IPS-NIHi7 (cell line): ENCODE measurements around the gene LHFPL3.

Experiments
- DNase-seq: peaks from one replicate; pipeline ENCODE4 v3.0.0; 2012; ENCODE audit warnings: mixed read lengths; ENCODE audit errors: extremely low spot score

LHFPL3 gene

DNA sequence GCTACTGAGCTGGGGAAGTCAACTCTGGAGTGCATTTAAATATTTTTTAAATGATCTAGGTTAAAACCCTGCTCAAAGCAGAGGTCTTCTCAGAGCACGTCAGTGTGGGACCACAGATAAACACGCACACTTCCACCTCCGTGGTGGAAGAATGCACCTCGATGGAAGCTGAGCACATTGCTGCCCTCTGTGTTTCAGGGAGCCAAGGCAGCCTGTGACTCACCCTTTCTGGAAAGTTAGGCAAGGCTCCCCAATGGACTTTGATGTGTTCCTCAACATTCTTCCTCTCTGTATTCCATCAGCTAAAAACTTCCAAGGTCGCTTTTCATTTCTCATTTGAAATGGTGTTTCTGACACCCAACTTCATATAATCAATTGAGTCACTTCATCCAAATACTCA is 514.8 kb downstream of the LHFPL3 start:
- no peak for DNase-seq

DNA sequence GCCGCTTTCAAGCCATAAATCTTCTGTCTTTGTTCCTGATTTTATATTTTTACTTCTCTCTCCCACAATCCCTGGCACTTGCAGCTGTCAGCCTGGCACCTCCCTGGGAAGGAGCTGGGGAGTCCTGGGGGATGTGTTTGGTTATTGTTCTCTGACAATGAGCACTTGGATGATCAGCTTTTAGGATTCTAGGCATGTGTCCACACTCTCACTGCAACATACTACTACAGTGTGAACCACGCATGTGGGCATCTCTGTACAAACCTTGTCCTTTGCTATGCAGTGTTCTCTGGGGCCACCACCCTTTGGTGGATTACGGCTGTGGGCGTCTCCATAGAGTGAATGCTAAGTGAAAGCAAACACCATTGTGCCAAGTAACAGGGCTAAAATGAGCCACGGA is 517.2 kb downstream of the LHFPL3 start:
- DNase-seq: no peak

GRCh38 chr7:104846731-104847130 is 518.3 kb downstream of the LHFPL3 start:
- DNase-seq: no peak

DNA sequence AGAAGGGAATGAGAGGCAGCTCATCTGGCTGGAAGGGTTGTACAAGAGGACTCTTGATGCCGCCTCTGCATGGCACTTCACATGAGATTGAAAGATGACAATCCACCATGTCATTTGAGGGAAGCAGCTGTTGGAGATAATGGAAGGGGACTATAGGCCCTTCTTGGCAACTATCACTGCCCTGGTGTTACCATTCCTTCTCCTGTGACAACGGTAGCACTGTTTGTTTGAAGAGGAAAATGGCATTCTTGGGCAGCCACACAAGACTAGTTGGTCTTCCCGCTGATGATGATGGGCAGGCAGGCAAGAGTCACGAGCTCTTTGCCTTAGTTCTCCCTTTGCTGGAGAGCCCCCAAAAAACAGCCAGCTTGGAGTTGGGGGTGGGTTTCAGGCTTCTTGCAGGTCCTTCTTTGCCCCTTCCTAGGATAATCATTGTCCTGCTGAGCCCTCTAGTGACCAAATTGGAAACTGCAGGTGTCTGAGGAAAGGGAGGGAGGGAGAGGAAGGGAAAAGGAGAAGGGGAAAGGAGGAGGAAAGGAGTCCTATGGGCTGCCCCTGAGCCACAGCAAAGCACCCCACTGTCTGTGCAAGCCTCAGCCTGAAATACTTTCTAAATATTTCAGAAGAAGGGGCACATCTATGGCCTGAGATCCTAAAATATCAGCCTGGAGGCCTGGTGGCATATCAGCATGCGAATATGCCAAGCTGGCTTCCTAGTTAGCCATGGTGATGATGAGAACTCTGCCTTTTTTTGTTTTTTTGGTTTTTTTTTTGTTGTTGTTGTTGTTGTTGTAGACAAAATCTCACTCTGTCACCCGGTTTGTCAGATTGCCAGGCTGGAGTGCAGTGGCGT is 520.0 kb downstream of the LHFPL3 start:
- DNase-seq: peak; percentile 83

DNA sequence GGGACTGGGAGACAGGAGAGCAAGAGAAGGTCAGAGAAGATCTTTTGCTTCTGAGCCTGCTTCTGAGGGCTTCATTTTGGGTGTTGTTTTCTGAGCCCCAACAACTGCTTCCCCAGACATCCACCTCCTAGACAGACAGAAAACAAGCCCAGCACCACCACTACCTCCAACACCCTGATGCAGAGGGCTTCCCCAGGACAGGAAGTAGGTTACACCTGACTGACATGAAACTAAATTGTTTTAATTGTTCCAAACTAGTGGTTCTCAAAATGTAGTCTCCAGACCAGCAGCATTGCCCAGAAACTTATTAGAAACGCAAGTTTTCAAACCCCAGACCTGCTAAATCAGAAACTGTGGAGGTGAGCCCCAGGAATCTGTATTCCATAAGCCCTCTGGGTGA is 522.0 kb downstream of the LHFPL3 start:
- no peak for DNase-seq

DNA sequence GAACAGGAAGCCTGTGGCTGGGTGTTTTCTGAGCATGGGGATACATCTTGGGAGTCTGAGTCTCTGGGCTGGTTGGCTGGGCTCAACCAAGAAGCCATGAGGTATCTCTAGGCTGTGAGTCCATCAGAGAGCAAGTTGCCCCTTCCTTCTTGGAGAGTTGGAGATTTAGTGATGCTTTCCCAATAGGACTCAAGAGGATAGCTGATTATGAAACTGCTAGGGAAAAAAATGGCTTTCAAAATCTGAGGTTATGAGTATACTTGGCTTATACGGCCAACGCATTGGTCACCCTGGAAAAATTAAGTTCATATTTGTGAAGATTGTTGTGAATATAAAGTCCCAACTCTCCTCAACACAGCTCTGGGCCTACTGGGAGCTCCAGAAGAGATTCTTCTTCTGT is 522.9 kb downstream of the LHFPL3 start:
- DNase-seq: no peak

- no peak for DNase-seq
Measured at GRCh38 chr7:104852386-104852785, 524.0 kb downstream of the LHFPL3 start.

DNA sequence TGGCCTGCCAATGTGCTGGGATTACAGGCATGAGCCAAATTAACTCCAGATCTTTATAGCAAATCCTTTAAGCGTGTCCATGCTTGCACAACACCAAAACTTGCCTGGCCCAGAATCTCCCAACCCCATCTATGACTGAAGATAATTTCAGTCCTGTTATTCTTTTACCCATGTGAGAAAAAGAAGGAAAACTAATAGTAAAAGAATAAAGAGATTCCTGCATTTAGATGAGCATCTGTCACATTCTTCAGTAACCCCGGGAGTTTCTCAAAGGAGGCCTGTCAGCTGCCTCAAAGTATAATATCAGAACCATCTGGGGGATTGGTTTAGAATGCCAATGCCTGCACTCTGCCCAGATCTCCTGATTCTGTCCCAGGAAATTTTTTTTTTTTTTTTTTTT is 527.5 kb downstream of the LHFPL3 start:
- DNase-seq: no peak

DNA sequence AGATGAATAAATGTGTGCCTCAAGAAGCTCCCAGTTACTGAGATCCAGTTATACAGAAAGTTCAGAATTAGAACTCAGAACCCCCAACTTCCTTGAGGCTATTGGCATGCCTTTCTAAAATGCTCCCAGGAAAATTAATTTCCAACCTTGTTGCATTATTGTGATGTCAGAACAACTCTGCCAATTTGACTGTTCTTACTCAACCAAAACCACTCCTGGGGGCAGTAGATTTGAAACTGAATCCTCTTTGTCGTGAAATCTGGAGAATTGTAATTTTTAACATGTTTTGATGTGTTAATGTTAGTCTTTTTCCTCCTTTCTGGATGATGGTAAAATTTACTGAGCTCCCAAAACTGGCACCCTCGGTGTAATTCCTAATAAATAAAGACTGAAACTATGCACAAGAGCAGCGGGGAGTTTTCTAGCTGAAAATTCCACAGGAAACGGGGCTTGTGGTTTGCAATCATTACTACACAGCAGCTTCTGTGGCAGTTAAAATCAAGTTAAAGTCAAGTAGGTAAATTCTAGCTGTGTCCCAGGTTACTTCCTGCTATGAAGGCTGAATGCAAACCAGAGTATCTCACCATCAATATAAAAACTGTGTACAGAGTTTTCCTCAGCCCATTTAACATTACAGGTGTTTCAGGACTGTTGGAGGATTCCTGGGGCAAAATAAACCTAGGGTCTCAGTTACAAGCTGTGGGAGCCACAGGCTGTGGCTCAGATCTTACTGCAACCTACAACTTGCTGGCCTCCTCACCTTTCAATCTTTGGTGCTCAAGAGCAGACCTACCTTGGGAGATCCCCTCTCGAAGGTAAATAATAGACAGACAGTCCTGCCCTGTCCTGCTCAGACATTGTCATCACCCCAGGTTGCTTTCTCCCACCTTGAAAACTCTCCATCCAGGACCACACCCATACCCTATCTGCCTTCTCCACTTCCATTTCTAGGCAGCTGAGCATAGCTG is 529.3 kb downstream of the LHFPL3 start:
- DNase-seq: no peak

DNA sequence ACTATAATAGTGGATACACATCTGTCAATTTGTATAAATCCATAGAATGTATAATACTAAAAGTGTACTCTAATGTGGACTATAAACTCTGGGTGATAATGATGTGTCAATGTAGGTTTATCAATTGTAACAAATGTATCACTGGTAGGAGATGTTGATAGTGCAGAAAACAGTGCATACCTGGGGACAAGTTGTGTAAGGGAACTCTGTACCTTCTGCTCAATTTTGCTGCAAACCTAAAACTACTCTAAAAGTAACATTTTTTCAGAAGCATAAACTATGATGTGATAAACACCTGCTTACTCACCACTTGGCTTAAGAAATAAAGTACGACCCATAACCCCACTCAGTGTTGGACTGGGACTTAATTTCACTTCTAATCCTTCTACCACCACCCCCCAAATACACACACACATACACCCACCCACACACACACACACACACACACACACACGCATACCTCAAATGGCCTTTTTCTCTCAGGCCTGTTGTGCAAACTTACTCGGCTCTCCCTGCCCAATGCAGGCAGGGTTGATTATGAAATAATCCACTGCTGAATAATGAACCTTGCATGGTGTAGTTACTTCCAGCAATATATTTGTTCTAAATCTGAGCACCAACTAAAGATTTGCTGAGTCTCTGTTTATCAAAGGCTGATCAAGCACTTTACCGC is 531.5 kb downstream of the LHFPL3 start:
- DNase-seq: no peak

- no peak for DNase-seq
Measured at GRCh38 chr7:104861729-104862390, 533.5 kb downstream of the LHFPL3 start.

GRCh38 chr7:104862719-104863118 is 534.3 kb downstream of the LHFPL3 start:
- peak; percentile 61 for DNase-seq

DNA sequence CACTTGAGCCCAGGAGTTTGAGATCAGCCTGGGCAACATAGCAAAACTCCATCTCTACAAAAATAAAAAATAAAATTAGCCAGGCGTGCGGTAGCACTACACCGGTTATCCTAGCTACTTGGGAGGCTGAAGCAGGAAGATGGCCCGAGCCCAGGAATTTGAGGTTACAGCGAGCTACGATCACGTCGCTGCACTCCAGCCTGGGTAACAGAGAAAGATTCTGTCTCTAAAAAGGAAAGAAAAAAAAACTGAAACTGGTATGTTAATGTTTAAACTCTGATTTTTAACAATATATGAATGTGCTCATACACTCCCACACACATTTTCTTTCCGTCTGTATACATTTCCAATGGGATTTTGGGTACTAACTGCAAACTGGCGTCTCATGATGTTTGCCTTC is 545.0 kb downstream of the LHFPL3 start:
- no peak for DNase-seq

DNA sequence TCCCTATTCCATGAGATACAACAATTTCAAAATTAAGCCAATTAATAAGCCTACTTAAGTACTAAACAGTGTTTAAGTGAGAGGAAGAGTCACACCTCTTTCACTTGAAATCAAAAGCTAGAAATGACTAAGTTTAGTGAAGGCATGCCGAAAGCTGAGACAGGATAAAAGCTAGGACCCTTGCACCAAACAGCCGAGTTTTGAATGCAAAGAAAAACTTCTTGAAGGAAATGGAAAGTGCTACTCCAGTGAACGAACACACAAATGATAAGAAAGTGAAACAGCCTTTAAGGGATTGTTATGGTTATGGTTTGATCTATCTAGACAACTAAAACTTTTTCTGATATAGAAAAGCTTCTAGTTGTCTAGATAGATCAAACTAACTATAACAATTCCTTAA is 550.2 kb downstream of the LHFPL3 start:
- DNase-seq: no peak

DNA sequence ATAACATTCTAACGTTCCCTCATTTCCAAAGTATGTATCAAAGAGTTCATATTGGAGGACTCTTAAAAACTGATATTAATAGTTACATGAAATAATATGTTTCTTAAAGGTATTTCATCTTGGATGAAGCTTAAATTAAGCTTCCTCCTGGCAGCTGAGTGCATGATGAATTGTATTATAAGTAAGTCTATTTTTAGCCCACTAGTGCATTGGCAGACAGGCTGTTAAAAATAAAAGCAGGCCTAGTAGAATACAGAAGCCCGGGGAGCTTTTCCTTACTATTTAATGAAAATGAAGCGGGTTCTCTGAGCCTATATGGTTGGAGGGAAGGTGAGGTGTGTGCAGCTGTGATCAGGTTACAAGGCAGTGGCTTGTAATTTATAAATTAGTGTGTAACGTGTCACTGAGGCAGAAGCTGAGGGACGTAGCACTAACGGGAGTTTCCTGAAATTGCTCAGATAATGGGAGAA is 554.9 kb downstream of the LHFPL3 start:
- DNase-seq: no peak

- DNase-seq: peak; percentile 97
Measured at GRCh38 chr7:104883718-104884452, 555.5 kb downstream of the LHFPL3 start.

DNA sequence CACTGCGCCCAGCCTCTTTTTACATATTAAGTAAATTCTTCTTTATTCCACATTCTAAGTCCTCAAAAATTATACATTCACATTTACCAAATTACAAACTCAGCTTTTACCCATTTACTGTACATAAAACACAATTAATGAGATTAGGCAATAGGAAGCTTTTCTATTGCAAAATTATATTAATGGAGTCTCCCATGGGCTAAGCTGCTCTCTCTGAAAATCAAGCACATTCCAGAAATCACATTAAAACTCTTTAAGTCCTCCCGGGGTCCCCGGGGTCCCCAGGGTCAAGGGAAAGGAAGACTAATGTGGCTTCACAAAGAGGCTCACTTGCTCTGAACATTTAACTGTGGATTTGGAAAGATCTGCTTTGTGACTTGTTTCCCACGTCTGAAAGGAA is 558.2 kb downstream of the LHFPL3 start:
- no peak for DNase-seq

DNA sequence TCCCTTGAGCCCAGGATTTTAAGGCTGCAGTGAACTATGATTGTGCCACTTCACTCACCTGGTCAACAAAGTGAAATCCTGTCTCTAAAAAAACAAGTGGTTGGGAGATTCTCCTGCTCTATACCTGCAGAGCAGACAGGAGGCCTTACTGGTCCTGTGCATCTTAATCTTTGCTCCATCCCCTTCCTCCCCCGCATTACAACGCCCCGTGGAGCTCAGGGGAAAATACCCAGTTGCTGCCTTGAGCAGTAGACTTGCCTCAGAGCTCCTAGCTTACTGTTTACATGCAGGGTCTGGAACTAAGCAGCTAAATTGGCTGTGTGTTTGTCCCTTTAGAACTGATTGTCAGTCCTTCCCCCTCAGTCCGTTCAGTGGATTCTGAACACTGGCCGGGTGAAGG is 561.8 kb downstream of the LHFPL3 start:
- no peak for DNase-seq

- DNase-seq: no peak
Measured at GRCh38 chr7:104891949-104892348, 563.5 kb downstream of the LHFPL3 start.

DNA sequence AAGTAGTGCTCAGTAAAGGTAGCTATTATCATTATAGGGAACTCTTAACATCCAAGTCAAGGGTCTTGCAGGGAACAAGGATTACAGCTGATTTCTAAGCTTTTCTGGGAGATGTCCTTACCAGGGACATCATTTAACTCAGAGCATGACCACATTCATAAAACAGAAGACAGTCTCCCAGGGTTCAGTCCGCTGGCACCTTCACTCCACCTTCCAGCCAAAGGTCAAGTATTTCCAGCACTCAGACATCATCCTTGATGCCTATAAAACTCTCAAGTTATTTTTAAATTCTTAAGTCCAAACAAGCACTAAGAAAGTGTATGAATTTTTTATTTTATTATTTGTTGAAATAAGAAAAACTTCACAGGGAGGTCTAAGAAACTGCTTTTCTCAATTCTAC is 565.9 kb downstream of the LHFPL3 start:
- DNase-seq: no peak
